Measurements from ENCODE around the gene TSPAN13.

Gene TSPAN13

DNA sequence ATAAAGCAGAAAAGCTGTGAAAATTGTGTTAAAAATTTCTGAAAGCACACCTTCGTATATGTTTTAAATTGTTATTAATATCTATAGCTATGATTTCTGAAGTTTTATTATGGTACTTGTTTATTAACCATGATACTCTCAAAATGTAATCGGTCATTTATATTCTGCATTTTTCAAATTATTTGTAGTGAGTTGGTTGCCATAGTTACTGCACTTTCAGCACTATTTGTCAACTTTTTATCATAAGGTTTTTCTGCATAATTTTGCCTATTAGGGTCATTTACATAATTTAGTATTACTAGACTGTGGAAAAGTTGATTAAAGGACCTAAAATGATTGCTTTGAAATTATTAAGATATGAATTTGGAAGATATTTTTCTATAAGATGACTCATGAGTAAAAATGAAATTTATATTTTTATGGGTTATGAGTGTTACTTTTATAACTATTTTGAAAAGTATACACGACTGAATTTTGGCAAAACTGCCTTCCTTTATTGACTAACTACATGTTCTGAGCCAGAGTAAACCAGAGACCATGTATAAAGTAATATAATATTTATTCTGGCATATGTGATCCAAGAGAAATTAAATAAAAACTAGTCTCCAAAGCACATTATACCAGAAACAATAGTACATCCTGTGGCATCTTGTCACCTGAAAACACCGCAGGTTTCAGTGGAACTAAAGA, 59.1 kb downstream of the TSPAN13 start:
- no peaks in the 10 kb centered on the region for H3K36me3 ChIP-seq (ENCODE audit: control insufficient read depth, low read length)
- no peak overlapping the region for H3K4me2 ChIP-seq (ENCODE audit: low read length)
- H3F3A ChIP-seq (ENCODE audit: control insufficient read depth, insufficient read depth): no peaks in the 10 kb centered on the region
- no peaks in the 10 kb centered on the region for H3K9me3 ChIP-seq (ENCODE audit: control insufficient read depth, insufficient read depth, low read length)
- no peak overlapping the region for H3K4me3 ChIP-seq (ENCODE audit: low read length)
- no peaks in the 10 kb centered on the region for H3K9me2 ChIP-seq (replicated peaks; ENCODE audit: control insufficient read depth, low read length)
- no peaks in the 10 kb centered on the region for H4K20me1 ChIP-seq (ENCODE audit: control insufficient read depth, insufficient read depth, low read depth, low read length)
- peaks cover 5% of the 10 kb centered on the region; the same call in 1 of the 2 replicates for H3K4me1 ChIP-seq (ENCODE audit: control insufficient read depth, low read length)
- TF ChIP-seq EZH2phosphoT487 (IDR thresholded peaks at IDR 0.05; ENCODE audit: borderline replicate concordance, low read length) (no peak), CTCF (IDR thresholded peaks at IDR 0.05; ENCODE audit: low read depth, low read length, poor library complexity, severe bottlenecking) (no peak)
- H3K27ac ChIP-seq (ENCODE audit: low read depth, low read length): no peak overlapping the region
- H3K27me3 ChIP-seq (ENCODE audit: control insufficient read depth, low read length): 0 out of 2 replicates have a peak, but pooled peaks cover 3% of the 10 kb centered on the region
- no peaks in the 10 kb centered on the region for H3K79me2 ChIP-seq (ENCODE audit: control insufficient read depth, low read length)

GRCh38 chr7:16813232-16813616, 59.7 kb downstream of the TSPAN13 start:
- Histone ChIP-seq H3K4me2 (ENCODE audit: low read length) (no peak overlapping the region), H3K4me3 (ENCODE audit: low read length) (no peak overlapping the region), H3F3A (ENCODE audit: control insufficient read depth, insufficient read depth) (no peaks in the 10 kb centered on the region), H3K79me2 (ENCODE audit: control insufficient read depth, low read length) (no peaks in the 10 kb centered on the region), H3K27ac (ENCODE audit: low read depth, low read length) (no peak overlapping the region), H3K4me1 (ENCODE audit: control insufficient read depth, low read length) (peaks cover 5% of the 10 kb centered on the region; the same call in 1 of the 2 replicates), H4K20me1 (ENCODE audit: control insufficient read depth, insufficient read depth, low read depth, low read length) (no peaks in the 10 kb centered on the region), H3K9me2 (replicated peaks; ENCODE audit: control insufficient read depth, low read length) (no peaks in the 10 kb centered on the region), H3K36me3 (ENCODE audit: control insufficient read depth, low read length) (no peaks in the 10 kb centered on the region), H3K27me3 (ENCODE audit: control insufficient read depth, low read length) (0 out of 2 replicates have a peak, but pooled peaks cover 3% of the 10 kb centered on the region), H3K9me3 (ENCODE audit: control insufficient read depth, insufficient read depth, low read length) (no peaks in the 10 kb centered on the region)
- TF ChIP-seq EZH2phosphoT487 (IDR thresholded peaks at IDR 0.05; ENCODE audit: borderline replicate concordance, low read length) (no peak), CTCF (IDR thresholded peaks at IDR 0.05; ENCODE audit: low read depth, low read length, poor library complexity, severe bottlenecking) (no peak)

GRCh38 chr7:16815001-16815400, 61.4 kb downstream of the TSPAN13 start:
- no peaks in the 10 kb centered on the region for H3F3A ChIP-seq (ENCODE audit: control insufficient read depth, insufficient read depth)
- no peaks in the 10 kb centered on the region for H3K36me3 ChIP-seq (ENCODE audit: control insufficient read depth, low read length)
- TF ChIP-seq EZH2phosphoT487 (IDR thresholded peaks at IDR 0.05; ENCODE audit: borderline replicate concordance, low read length): no peak
- TF ChIP-seq CTCF (IDR thresholded peaks at IDR 0.05; ENCODE audit: low read depth, low read length, poor library complexity, severe bottlenecking): no peak
- no peaks in the 10 kb centered on the region for H3K79me2 ChIP-seq (ENCODE audit: control insufficient read depth, low read length)
- no peaks in the 10 kb centered on the region for H3K27me3 ChIP-seq (ENCODE audit: control insufficient read depth, low read length)
- H3K4me2 ChIP-seq (ENCODE audit: low read length): no peak overlapping the region
- peaks cover 5% of the 10 kb centered on the region; the same call in 1 of the 2 replicates for H3K4me1 ChIP-seq (ENCODE audit: control insufficient read depth, low read length)
- no peaks in the 10 kb centered on the region for H4K20me1 ChIP-seq (ENCODE audit: control insufficient read depth, insufficient read depth, low read depth, low read length)
- no peaks in the 10 kb centered on the region for H3K9me3 ChIP-seq (ENCODE audit: control insufficient read depth, insufficient read depth, low read length)
- H3K27ac ChIP-seq (ENCODE audit: low read depth, low read length): no peak overlapping the region
- H3K9me2 ChIP-seq (replicated peaks; ENCODE audit: control insufficient read depth, low read length): no peaks in the 10 kb centered on the region
- no peak overlapping the region for H3K4me3 ChIP-seq (ENCODE audit: low read length)

Measured in DOHH2 (cell line).